ENCODE results near the gene RAB11FIP3. TPM values are rescaled to one million over a fixed set of nuclear protein-coding genes. Genes with fewer than 3 reads are reported as not detected.

RAB11FIP3 gene
- total RNA-seq, 2 donors from 2014 or later = 33.2 to 93.2 TPM

- Histone ChIP-seq H3K4me1 (replicated peaks) (no peaks in the 10 kb centered on the region), H3K36me3 (no peaks in the 10 kb centered on the region), H3K27ac (no peak overlapping the region), H3K4me3 (no peak overlapping the region), H3K27me3 (replicated peaks; ENCODE audit: insufficient read depth) (peaks cover 7% of the 10 kb centered on the region), H3K9me3 (no peaks in the 10 kb centered on the region)
- DNase-seq (ENCODE audit: low spot score) = no peak
- 86% methylated on average over 24 of the region's 42 CpGs for WGBS
- intact Hi-C loops (cut with DNase I) = no loop called here
- TF ChIP-seq POLR2AphosphoS5 (IDR thresholded peaks at IDR 0.05) = no peak
Measured at GRCh38 chr16:564690-565418, 139.4 kb downstream of the RAB11FIP3 start.

GRCh38 chr16:565419-566330 is 140.2 kb downstream of the RAB11FIP3 start:
- H3K4me1 ChIP-seq (replicated peaks) = no peaks in the 10 kb centered on the region
- DNase-seq (ENCODE audit: low spot score) = no peak
- intact Hi-C loops (cut with DNase I) = no loop called here
- WGBS = 19% methylated on average over 26 of the region's 35 CpGs
- TF ChIP-seq CTCF (IDR thresholded peaks at IDR 0.05) = no peak
- TF ChIP-seq POLR2A (IDR thresholded peaks at IDR 0.05) = no peak
- TF ChIP-seq POLR2AphosphoS5 (IDR thresholded peaks at IDR 0.05) = no peak
- no peak overlapping the region for H3K4me3 ChIP-seq
- no peak overlapping the region for H3K27ac ChIP-seq
- H3K36me3 ChIP-seq = no peaks in the 10 kb centered on the region
- peaks cover 6% of the 10 kb centered on the region for H3K27me3 ChIP-seq (replicated peaks; ENCODE audit: insufficient read depth)
- no peaks in the 10 kb centered on the region for H3K9me3 ChIP-seq

- peak; percentile 53 for DNase-seq (ENCODE audit: low spot score)
- Histone ChIP-seq H3K27ac (peak within 1 kb of the TSS in 1 of 2 donors; percentile 43), H3K27me3 (replicated peaks; ENCODE audit: insufficient read depth) (no peaks in the 10 kb centered on the region), H3K4me1 (replicated peaks) (no peaks in the 10 kb centered on the region), H3K9me3 (no peaks in the 10 kb centered on the region), H3K4me3 (peak within 1 kb of the TSS in 1 of 2 donors; percentile 11), H3K36me3 (no peaks in the 10 kb centered on the region)
- TF ChIP-seq POLR2A (IDR thresholded peaks at IDR 0.05) (no peak), CTCF (IDR thresholded peaks at IDR 0.05) (no peak), POLR2AphosphoS5 (IDR thresholded peaks at IDR 0.05) (no peak)
- whole genome bisulfite sequencing = 22% methylated on average over 25 of the region's 26 CpGs
- intact Hi-C loops (cut with DNase I) = no loop called here
Measured at GRCh38 chr16:566475-567372, 141.3 kb downstream of the RAB11FIP3 start, which contains the start of gene NHLRC4. Gene NHLRC4 (plus strand): TSS chr16:567005. CDS start chr16:568048, 1,043 bp downstream.

- intact Hi-C loops (cut with DNase I) = no loop called here
- H3K4me3 ChIP-seq = no peak overlapping the region
- 91% methylated on average over 23 of the region's 35 CpGs for WGBS
- H3K9me3 ChIP-seq = no peaks in the 10 kb centered on the region
- H3K4me1 ChIP-seq (replicated peaks) = no peaks in the 10 kb centered on the region
- H3K27ac ChIP-seq = peak overlapping the region in 1 of 2 donors; percentile 43
- DNase-seq (ENCODE audit: low spot score) = no peak
- no peaks in the 10 kb centered on the region for H3K27me3 ChIP-seq (replicated peaks; ENCODE audit: insufficient read depth)
- TF ChIP-seq CTCF (IDR thresholded peaks at IDR 0.05) (no peak), POLR2AphosphoS5 (IDR thresholded peaks at IDR 0.05) (no peak), POLR2A (IDR thresholded peaks at IDR 0.05) (no peak)
- no peaks in the 10 kb centered on the region for H3K36me3 ChIP-seq
Measured at GRCh38 chr16:567373-568256, 142.2 kb downstream of the RAB11FIP3 start.

Measured in prostate gland (tissue), 2 donors.